ENCODE data around the gene DBET.
"Not testable (repeated sequence)": the region's sequence is repeated elsewhere in the genome, so short reads cannot be mapped to it uniquely, and the experiment has no call there.

Gene DBET

DNA sequence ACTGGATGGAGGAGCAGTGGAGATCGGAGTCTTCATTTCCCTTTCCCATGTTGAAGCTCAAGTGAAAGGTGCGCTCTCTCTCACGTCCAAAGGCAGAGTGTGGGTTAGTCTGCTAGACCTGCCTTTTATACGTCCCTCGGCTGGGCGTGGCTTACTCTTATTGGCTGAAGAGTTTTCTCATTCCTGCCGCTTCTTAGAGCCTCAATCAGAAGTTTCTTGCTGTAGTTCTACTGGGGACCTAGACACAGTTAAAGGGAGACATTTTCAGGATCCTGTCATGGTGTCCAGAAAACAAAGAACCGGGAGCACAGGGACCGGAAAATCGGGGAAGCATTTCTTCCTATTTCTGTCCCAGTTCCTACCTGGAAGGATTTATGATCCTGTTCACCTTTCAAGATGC lies 37.1 kb upstream of the DBET start, which contains the start of gene FRG2:
Gene FRG2, minus strand, starts transcription at position 101 of the 400 bp plus-strand sequence. Its CDS starts 52 bp downstream, at position 49.
- not testable (repeated sequence) for H3K27me3 Mint-ChIP-seq, DNase-seq, H3K27ac Mint-ChIP-seq, H3K4me1 Mint-ChIP-seq, H3K4me3 Mint-ChIP-seq, ATAC-seq, H3K9me3 Mint-ChIP-seq

DNA sequence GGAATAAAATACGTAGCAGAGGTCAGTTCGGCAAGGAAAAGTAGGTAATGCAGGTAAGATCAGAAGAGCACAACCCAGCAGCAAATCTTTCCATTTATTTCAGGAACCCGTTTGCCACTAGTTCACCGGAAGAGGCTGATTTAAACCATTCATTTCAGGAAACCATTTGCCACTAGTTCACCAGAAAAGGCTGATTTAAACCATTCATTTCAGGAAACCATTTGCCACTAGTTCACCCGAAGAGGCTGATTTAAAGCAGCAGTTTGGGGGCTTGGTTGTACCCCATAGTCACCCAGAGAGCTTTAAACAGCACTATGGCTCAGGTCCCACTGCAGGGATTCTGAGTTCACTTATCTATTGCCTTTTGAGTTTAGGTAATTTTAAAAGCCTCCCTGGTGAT lies 33.0 kb upstream of the DBET start:
- not testable (repeated sequence) for H3K27ac Mint-ChIP-seq, H3K4me3 Mint-ChIP-seq, H3K27me3 Mint-ChIP-seq, H3K9me3 Mint-ChIP-seq, H3K4me1 Mint-ChIP-seq
- DNase-seq (peak in 1 of 2 donors; percentile 12), ATAC-seq (peak; percentile 74)

DNA sequence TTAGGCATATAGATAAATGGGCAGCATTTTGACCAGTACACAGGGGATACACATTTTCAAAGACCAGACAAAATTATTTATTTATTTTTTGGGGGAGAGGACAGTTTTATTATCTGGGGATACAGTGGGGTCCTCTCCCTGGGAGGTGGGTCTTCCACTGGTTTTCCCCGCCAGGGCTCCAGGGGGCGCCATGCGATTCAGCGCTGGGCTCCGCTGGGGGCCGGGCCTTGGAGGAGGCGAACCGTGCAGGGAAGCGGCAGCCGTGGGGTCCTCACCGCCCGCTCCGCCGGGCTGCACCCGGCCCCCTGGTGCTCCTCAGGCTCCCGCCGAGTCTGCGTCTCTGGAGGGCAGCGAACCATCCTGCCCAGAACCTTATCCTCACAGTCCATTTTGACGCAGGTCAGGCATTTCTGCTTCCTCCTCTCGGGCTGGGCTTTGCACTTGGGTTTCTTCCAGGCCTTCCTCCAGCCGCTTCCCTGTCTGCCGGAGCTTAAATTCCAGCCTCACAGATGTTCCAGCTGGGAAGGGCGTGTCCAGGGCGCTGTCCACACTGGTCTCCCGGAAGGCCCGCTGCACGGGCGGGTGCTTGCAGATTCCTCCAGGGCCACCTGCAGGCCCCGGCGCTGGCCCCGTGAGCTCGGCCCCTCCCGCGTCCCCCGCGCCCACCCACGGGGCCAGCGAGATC lies 26.5 kb upstream of the DBET start:
- peak; percentile 66 for ATAC-seq
- H3K27ac Mint-ChIP-seq, H3K4me1 Mint-ChIP-seq, H3K4me3 Mint-ChIP-seq, H3K9me3 Mint-ChIP-seq, H3K27me3 Mint-ChIP-seq: not testable (repeated sequence)
- DNase-seq: peak; percentile 32 to 45

DNA sequence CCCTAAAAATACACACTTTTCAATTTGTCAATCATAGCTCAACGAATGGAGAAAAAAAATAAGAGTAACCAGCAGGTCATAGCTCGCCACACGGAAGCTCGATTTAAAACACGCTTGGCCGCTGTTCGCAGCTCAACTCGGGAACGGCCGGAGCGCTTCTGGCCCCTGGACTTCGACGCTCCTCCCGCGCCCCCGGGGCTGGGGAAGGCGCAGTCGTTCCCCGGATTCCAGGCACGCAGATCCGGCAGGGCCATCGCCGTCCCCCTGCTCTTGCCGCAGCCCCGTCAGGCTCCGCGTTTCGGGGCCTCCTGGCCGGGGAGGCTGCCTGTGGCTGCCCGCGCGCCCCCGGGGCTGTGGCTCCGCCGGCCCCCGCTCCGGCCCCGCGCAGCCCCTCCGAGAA lies 23.4 kb upstream of the DBET start:
- H3K27me3 Mint-ChIP-seq, H3K9me3 Mint-ChIP-seq, ATAC-seq, H3K27ac Mint-ChIP-seq, H3K4me3 Mint-ChIP-seq, H3K4me1 Mint-ChIP-seq, DNase-seq: not testable (repeated sequence)

DNA sequence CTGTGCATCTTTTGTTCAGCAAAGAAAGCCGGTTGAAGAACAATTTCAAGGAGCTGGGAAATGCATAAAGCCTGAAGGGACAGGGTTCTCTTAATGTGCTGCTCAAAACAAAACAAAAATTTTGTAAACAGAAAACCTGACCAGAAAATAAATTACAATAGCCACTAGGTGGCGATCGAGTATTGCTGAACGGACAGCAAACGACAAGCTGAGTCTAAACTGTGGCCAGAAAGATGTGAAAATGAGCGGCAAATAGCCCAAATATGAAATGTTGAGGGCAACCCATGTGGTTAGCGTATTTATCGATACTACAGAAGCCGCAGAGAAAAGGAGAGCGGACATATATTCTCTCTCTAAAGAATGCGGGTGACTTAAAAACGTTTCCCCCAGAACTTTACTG lies 16.7 kb upstream of the DBET start:
- H3K27me3 Mint-ChIP-seq, H3K4me1 Mint-ChIP-seq, H3K4me3 Mint-ChIP-seq, H3K9me3 Mint-ChIP-seq, H3K27ac Mint-ChIP-seq, ATAC-seq, DNase-seq: not testable (repeated sequence)

DNA sequence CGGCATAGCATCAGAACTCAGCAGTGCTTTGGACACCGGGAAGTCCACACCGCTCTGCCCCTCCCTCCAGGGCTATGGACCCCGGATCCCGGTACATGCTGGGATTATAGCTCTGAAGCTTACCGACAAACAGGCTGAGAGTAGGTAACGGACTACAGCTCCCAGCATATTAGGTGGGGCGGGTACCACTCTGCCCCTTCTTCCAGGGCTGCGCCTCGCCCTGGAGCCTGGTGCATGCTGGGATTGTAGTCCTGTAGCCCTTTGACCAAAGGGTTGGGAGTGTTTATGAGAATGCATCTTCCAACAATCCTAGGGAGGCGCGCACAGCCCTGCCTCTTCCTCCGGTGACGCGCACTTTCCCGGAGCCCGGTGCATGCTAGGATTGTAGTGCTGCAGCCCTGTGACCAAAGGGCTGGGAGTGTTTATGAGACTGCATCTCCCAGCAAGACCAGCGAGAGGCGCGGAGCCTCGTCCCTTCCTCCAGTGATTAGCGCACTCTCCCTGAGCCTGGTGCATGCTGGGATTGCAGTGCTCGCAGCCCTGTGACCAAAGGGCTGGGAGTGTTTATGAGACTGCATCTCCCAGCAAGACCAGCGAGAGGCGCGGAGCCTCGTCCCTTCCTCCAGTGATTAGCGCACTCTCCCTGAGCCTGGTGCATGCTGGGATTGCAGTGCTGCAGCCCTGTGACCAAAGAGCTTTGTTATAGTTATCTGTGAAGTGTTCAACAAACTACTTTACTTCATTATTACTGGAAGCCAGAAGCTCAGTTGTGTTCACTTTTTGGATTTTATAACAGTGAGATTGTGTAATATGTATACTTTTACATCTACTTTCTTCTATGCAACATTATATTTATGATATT lies 14.7 kb upstream of the DBET start:
- not testable (repeated sequence) for H3K27me3 Mint-ChIP-seq, H3K4me1 Mint-ChIP-seq, H3K9me3 Mint-ChIP-seq, H3K27ac Mint-ChIP-seq, H3K4me3 Mint-ChIP-seq
- peak; percentile 62 for ATAC-seq
- DNase-seq: peak in 1 of 2 donors; percentile 17

DNA sequence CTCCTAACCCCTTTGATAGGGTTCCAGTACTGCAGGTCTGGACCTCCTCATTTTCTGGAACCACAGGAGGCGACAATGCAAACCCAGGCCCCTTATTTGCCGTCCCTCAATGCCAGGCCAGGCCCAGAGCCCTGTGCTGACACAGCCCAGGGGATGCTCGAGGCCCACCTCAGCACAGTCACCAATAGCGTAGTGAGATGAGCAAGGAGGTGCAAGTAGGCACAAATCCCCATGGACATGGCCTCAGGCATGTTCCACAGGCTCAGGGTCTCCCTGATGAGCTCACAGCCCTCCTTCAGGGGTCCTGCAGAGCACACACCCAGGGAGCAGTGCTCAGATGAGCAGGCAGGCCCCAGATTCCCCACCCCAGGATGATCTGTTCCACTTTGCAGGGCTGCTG lies 5.3 kb upstream of the DBET start:
- not testable (repeated sequence) for H3K9me3 Mint-ChIP-seq, H3K27me3 Mint-ChIP-seq, H3K4me3 Mint-ChIP-seq, H3K4me1 Mint-ChIP-seq, ATAC-seq, DNase-seq
- H3K27ac Mint-ChIP-seq: peak overlapping the region in 1 of 2 donors; percentile 61

DNA sequence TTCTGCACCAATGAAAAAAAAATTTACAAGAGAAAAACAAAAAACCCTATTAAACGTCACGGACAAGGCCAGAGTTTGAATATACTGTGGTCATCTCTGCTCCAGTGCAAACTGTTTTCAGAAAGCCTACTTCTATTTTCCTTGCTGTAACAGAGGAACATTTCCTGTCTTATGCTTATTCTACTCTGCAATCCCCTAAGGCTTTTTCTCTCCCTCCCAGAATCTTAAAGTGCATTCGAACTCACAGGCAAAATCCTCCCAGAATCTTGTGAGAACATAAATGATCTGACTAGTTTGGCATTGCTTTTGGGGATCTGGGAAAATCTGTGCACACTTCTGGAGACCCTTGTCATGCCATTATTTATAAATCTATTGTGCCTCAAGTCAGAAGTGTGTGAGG lies 503 bp downstream of the DBET start:
- H3K27ac Mint-ChIP-seq, DNase-seq, H3K4me3 Mint-ChIP-seq, H3K4me1 Mint-ChIP-seq, ATAC-seq, H3K9me3 Mint-ChIP-seq: not testable (repeated sequence)
- H3K27me3 Mint-ChIP-seq: peaks cover 12% of the 10 kb centered on the region

DNA sequence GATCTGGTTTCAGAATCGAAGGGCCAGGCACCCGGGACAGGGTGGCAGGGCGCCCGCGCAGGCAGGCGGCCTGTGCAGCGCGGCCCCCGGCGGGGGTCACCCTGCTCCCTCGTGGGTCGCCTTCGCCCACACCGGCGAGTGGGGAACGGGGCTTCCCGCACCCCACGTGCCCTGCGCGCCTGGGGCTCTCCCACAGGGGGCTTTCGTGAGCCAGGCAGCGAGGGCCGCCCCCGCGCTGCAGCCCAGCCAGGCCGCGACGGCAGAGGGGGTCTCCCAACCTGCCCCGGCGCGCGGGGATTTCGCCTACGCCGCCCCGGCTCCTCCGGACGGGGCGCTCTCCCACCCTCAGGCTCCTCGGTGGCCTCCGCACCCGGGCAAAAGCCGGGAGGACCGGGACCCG lies 4.0 kb downstream of the DBET start:
- H3K4me3 Mint-ChIP-seq, H3K27ac Mint-ChIP-seq, DNase-seq, H3K4me1 Mint-ChIP-seq, H3K9me3 Mint-ChIP-seq, ATAC-seq: not testable (repeated sequence)
- peaks cover 12% of the 10 kb centered on the region for H3K27me3 Mint-ChIP-seq

DNA sequence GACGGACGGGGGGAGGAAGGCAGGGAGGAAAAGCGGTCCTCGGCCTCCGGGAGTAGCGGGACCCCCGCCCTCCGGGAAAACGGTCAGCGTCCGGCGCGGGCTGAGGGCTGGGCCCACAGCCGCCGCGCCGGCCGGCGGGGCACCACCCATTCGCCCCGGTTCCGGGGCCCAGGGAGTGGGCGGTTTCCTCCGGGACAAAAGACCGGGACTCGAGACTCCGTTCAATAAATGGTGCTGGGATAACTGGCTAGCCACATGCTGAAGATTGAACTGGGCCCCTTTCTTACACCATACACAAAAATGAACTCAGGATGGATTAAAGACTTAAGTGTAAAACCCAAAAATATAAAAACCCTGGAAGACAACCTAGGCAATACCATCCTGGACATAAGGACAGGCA lies 28.8 kb downstream of the DBET start:
- not testable (repeated sequence) for H3K4me3 Mint-ChIP-seq, ATAC-seq, H3K27me3 Mint-ChIP-seq, H3K4me1 Mint-ChIP-seq, H3K9me3 Mint-ChIP-seq, DNase-seq, H3K27ac Mint-ChIP-seq

DNA sequence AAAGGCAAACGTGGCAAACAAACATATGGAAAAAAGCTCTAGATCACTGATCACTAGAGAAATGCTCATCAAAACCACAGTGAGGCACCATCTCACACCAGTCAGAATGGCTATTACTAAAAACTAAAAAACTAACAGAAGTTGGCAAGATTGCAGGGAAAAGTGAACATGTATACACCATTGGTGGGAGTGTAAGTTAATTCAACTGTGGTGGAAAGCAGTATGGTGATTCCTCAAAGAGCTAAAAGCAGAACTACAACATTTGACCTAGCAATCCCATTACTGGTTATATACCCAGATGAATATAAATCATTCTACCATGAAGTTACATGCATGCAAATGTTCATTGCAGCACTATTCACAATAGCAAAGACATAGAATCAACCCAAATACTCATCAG lies 29.7 kb downstream of the DBET start:
- not testable (repeated sequence) for H3K4me3 Mint-ChIP-seq, H3K9me3 Mint-ChIP-seq, ATAC-seq, H3K27ac Mint-ChIP-seq, H3K27me3 Mint-ChIP-seq, H3K4me1 Mint-ChIP-seq, DNase-seq

DNA sequence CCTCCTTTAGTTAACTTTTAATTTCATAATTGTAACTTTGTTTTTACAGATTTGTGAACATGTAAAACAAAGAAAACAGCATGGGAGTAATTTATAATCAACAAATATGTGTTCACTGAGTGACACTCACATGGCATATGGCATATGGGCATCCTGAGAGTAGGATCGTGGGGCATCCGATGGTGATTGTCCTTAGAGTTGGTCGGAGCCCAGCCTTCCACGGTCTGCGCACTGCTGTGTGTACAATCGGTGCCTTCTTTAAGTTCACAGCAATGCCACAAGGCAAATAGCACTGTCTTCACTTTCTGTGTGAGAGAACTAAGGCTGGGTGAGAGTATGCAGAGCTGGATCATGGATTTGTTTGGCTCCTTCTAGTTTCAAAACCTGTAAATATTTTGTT lies 31.0 kb downstream of the DBET start:
- ATAC-seq, H3K4me3 Mint-ChIP-seq, H3K9me3 Mint-ChIP-seq, DNase-seq, H3K4me1 Mint-ChIP-seq, H3K27me3 Mint-ChIP-seq, H3K27ac Mint-ChIP-seq: not testable (repeated sequence)

DNA sequence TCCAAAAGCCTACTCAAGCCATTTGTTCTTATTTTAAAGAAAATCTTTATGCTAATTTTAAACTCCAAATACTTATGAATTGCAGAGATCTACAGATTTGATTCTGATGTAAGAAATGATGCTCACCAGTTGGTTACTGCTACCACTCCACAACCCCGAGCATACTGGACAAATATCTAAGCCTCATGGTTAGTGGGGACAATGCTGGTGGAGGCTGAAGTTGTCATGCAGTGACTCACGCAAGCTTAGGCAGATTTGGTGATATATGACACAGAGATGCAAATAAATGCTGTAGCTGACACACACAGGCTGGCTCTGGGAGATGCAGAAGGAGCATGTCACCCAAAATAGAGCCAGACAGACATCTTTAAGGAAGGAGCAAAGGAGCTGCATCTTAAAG lies 35.3 kb downstream of the DBET start:
- H3K4me1 Mint-ChIP-seq, H3K4me3 Mint-ChIP-seq, H3K27ac Mint-ChIP-seq, H3K9me3 Mint-ChIP-seq, DNase-seq, H3K27me3 Mint-ChIP-seq, ATAC-seq: not testable (repeated sequence)

DNA sequence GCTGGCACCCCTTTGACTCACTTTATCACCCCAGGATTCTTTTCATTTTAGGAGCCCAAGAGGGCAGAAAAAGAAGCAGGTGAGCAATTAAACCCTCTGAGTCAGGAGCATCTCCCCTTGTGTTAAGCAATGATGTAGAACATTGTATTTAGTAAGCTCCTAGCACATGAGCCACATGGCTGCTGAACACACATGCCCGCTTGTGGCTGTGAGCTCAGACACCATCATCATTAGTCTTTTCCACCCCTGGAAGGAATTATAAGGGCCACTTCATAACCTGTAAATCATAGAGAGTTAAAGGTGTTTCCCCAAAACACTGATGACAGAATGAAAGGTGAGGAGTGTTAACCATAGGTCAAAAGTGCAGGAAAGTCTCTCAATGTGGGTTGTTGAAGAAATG lies 37.2 kb downstream of the DBET start:
- not testable (repeated sequence) for H3K9me3 Mint-ChIP-seq, H3K4me1 Mint-ChIP-seq, H3K4me3 Mint-ChIP-seq, H3K27me3 Mint-ChIP-seq, H3K27ac Mint-ChIP-seq, DNase-seq, ATAC-seq

DNA sequence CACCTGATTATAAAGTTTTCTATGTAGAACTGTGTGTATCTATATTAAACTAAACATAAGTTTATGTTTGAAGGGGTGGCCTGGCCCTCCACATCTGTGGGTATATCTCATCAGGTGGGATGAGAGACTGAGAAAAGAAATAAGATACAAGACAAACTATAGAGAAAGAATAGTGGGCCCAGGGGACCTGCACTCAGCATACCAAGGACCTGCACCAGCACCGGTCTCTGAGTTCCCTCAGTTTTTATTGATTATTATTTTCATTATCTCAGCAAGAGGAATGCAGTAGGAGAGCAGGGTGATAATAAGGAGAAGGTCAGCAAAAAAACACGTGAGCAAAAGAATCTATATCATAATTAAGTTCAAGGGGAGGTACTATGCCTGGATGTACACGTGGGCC lies 41.9 kb downstream of the DBET start:
- not testable (repeated sequence) for H3K27me3 Mint-ChIP-seq, H3K4me3 Mint-ChIP-seq, H3K4me1 Mint-ChIP-seq, ATAC-seq, H3K27ac Mint-ChIP-seq, H3K9me3 Mint-ChIP-seq, DNase-seq

Measured in stimulated activated naive CD8-positive, alpha-beta T cell treated with anti-CD3 and anti-CD28 coated beads, Interleukin-15, amount 100 ng/mL, for 72 hours (primary cell).